Daoy (cell line): ENCODE measurements around the gene SAG. TPM values are rescaled to one million over a fixed set of nuclear protein-coding genes. Genes with fewer than 3 reads are reported as not detected.

ENCODE experiments used
- DNase-seq: peaks from one replicate; pipeline ENCODE4 v3.0.0-alpha.2; 2015; ENCODE audit warnings: low read depth
- total RNA-seq: library from RNA; depleted of rRNA; stranded (reverse); fragments of >200 nt; shearing (Covaris generic); gene quantifications from 2 replicates; pipeline ENCODE4 v1.2.3, GENCODE V29; 2014; rRNA removed

The SAG gene
- total RNA-seq, 1 experiment from 2014 or later = not detected

DNA sequence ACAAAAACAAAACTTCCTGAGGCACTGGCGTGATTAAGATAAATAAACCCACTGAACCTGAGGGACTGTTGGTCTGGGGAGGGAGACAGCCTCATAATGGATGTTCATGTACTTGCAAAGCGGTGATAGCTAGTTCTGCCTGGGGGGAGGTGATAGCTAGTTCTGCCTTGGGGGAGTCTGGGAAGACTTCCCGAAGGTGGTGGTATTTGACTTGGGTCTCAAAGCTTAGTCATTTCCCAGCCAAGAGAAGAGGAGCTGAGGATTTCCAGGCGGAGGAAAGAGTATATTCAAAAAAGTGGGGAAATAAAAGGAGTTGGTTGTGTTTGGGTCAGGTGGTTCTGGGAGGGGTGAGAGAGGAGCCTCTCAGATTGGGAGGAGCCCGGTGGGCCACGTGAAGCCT is 71.4 kb downstream of the SAG start:
- DNase-seq = no peak

DNA sequence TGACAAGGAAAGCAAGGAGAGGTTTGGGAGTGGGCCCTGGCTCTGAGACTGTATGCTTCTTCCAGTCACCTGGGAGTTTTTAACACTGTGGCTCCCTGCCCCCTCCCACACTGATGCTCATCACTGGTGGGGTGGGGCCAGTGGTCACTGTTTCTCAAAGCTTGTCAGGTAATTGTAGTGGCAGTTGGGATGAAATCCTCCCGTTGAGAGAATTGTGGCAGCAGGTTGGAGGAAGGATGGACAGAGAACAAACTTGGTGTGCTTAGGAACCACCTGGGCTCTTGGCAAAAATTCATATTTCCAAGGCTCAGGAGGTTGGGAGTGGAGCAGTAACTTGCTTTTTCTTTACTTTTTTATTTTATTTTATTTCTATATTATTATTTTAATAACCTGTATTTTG is 71.8 kb downstream of the SAG start:
- no peak for DNase-seq

DNA sequence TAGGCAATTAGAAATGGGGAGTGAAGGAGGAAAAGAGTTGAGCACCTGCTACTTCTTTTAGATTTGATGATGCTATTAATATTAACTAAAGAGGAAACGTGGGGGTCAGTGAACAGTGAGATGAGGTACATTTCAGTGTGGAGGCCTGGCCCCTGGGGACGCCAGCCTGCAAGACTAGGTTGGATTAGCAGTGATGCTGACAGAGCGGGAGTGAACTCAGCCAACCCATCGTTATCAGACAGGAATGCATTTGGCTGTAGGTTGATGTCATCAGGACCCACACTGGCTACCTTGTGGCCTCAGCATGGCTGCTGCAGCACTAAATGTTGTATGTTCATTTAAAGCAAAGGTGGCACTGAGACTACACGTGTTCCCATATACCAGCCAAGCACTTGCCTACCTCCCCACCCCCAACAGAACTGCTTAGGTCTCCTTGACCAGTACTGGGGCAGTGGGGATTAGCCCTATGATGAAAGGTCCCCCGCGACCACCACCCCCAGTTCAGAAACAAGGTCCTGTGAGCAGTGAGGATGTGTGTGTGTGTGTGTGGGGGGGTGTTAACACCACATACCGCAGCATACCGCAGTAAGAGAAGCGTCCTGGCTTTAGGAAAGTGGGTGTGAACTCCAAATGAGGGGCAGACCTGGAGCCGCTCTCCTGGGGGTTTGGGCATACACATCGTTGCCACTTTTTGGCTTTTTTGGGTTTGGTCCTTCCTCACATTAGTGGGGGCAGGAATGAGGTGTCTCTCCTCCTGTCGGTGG is 72.7 kb downstream of the SAG start:
- DNase-seq = peak; percentile 28

DNA sequence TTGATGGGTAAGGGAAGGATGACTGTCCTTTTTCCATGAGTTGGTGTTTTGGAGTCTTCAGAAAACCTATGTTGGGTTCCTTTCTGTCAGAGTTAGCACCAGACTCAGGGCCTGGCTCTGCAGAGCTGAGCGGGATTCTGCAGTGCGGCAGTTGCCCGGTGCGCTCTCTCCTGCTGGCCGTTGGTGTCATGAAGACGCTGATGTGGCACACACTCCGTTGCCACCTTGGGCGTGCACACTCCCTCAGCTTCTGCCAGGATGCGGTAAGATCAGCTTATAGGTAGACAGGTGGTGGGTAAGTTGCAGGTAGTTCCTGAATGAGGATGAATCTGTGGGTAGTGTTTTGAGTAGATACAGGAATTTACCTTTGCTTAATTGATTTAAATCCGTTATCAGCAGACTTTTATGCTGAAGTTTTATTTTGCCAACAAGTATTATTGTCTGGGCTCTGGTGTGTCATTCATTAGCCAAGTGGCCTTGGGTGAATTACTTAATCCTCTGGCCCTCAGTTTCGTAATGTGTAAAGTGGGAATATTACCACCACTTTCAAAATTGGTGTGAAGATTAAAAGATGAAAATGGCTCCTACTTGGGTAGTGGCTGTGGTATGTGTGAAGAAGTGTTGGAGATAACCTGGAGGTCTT is 73.5 kb downstream of the SAG start:
- no peak for DNase-seq

DNA sequence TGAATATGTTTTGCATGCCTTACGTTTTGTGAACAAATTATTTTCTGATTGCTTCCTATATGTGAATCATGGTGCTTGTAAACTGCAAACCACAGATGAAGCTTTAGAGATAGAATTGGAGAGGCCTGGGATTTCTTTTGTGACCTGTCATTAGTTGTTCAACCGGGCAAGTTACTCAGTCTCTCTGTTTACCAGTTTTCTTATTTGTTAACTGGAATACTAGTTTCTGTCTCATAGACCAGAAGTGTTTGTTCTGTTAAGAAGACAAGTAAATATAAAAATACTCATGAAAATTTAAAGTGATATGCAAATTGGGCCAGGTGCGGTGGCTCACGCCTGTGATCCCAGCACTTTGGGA is 74.0 kb downstream of the SAG start:
- DNase-seq = no peak

GRCh38 chr2:233384015-233384414 is 76.4 kb downstream of the SAG start:
- no peak for DNase-seq

- peak; percentile 19 for DNase-seq
These were observed 77.3 kb downstream of the SAG start for GRCh38 chr2:233384811-233385488.

DNA sequence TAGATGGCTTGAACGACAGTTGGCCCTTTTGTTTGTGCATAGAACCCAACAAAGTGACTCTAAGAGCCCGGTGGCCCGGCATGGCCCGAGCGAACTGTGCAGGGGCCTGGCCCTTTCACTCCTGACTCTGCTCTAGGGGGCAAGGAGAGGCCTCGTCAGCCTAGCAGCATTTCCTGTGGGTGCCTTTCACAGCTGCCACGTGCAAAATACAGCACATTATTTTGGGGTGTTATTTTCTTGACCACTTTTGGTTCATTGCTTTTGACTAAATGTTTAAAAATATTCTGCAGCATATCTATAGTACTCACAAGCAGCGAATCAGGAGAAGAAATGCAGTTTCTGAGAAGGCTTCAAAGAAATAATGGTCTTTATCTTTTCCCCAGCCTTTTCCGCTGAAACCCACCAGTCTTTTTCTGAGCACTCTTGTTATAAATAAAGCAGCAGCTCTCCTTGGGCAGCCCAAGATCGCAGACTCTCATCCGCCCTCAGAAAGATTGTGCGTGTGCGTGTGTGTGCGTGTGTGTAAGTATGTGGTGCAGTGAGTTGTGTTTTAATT is 78.0 kb downstream of the SAG start:
- DNase-seq = no peak

DNA sequence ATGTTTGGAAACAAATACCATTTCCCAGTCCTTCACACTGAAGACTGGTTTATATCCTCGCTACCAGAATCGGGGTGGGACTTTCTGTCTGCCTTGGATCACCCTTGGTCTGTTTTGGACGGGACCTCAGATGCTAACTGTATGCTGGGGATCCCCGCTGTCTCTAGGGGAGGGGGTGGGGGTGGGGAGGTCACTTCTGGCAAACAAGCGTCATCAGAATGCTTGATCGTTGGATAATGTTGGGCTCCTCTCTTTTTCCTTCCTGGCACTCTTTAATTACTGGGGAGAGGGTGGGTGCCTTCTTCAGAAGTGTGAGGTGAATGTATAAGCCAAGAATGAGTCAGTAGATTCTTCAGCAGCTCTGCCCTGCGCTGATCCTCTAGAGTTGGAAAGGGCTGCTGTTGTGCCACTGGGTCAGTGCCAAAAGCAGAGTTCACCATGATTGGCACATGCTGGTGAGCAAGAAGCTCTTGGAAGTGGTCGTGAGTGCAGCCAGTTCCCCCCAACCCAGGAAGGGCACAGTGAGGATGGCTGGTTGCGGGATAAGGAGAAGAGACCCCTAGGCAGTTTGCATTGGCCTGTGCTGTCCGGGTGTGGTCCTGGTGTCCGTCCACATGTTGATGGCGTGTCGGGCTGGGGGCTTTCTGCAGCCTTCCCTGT is 78.9 kb downstream of the SAG start:
- DNase-seq = peak; percentile 34

DNA sequence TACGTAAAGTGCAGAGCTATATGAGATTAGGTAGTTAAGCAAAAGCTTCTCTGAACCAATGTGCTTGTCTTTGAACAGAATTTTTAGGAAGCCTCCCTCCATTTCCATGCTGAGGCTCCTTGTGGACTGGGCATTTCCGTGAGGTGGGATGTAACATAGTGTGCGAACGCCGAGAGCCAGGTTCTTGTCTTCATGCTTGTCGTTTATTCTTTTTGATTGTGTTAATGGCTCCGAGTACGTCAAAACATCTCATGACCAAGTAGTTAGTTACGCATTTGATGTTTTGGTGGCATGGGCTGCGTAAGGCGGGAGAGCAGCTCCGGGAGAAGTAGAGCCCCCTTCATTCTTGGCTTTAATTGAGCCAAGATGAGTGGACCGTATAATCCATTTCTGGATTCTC is 79.6 kb downstream of the SAG start:
- DNase-seq = no peak

GRCh38 chr2:233387667-233388528 is 80.3 kb downstream of the SAG start:
- DNase-seq = peak; percentile 90

DNA sequence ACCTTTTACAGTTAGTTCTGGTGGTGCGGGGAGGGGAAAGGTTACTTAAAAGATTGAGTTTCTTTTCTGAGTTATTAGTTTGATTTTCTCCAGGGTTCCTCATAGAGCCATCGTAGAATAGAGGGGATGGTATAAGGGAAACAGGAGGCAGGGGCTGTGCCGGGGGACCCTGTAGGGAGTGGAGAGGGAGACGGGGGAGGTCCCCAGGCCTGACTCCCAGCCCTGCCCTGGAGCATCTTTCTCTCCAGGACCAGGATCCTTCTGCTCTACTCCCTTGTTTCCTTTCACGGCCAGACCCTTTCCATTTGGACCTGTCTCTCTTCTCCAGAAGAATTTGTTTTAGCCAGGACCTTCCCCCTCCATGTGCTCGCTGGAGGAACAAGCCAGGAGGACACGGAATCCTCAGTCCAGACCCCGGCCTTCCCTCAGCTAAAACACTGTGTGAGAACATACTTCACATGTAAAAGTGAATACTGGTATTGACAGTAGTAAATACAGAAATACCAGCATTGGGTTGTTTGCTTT is 82.0 kb downstream of the SAG start:
- no peak for DNase-seq

DNA sequence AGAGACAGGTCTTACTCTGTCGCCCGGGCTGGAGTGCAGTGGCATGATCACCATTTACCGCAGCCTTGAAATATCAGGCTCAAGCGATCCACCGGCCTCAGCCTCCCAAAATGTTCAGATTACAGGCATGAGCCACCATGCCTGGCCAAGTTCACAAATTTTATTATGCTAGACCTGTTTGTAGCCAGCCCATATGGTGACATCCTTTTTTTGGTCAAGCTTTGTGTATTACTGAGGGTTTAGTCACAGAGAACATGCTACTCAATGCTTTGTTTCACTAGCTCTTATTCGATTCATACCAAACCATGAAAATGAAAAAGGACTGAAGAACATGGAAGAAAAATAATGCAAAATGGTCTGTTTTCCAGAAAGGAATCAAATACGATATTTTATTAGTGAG is 88.1 kb downstream of the SAG start:
- DNase-seq = no peak

Other genes starting within 250 kb of the SAG start
- gene INPP5D, start 247.5 kb upstream of the SAG start, total RNA-seq = not detected in 2 replicates
- gene ATG16L1, start 56.1 kb upstream of the SAG start, total RNA-seq = 52.2 and 74.7 TPM in 2 replicates
- gene DGKD, start 46.7 kb downstream of the SAG start, total RNA-seq = 13.5 TPM in 2 replicates